Measurements from ENCODE around the gene YWHAG.

- TF ChIP-seq CTCF (conservative IDR thresholded peaks at IDR 0.05 in 1 of 2, IDR thresholded peaks at IDR 0.05 in 1 of 2; ENCODE audit: extremely low read depth in 1 of 2, insufficient read depth in 1 of 2, low read depth in 1 of 2, low read length in 2 of 2) (no peak), EZH2 (IDR thresholded peaks at IDR 0.05; ENCODE audit: borderline replicate concordance, low read length) (no peak)
Observed at GRCh38 chr7:76386691-76387260, 28.0 kb upstream of the YWHAG start.
